Measurements from ENCODE around the gene RPS16. TPM values are rescaled to one million over a fixed set of nuclear protein-coding genes. Genes with fewer than 3 reads are reported as not detected.
A peak's percentile ranks its signal among the peaks of the same experiment; 100 is the strongest.

The RPS16 gene
- total and polyA plus RNA-seq, 9 of the 15 experiments (the other 6 are each of a cell fraction or from before 2014, with no cell fraction given): 82.6 to 3,671 (median 2,204) TPM

DNA sequence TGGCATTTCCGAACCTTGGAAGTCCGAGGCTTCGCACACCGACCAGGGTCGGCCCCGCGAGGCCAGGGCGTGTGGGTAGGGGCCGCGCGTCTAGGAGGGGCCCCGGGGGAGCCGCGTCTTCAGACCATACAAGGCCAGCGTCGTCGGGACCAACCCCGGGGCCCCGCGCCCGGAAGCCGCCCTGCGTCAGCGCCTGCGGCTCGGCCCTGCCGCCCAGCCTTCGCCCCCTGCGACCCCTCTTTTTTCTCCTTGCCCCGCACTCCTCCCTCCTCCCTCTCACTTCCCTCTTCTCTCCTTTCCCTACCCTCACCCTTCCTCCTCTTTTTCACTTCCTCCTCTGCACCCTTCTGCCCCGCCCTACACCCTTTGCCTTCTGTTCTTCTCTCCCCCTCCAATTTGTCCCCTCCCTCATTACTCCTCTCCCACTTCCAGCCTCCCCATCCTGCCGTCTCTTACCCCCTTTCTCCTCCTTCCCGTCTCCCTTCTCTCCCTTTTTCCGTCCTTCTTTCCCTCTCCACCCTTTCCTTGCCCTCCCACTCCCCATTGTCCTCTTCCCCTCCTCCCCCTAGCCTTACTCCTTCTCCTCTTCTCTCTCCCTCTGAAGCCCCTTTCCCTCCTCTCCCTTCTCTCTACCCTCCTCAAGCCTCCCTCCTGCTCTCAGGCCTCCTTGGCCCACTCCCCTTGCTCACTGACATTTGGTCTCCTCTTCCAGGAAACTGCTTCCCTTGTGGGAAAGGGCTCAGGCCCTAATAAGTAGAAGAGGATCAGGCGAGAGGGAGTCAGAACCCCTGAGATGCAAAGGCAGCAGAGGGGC, 25.5 kb downstream of the RPS16 start (continued):
- TF ChIP-seq ETS2 (tag; IDR thresholded peaks at IDR 0.05; ENCODE audit: borderline replicate concordance, poor library complexity, severe bottlenecking): no peak
- no peak for TF ChIP-seq FOXA1 (IDR thresholded peaks at IDR 0.05; ENCODE audit: borderline replicate concordance)
- 0 out of 2 replicates have a peak, but pooled peaks have one; percentile 41 for TF ChIP-seq RREB1 (CRISPR knock-in tag; IDR thresholded peaks at IDR 0.05)
- TF ChIP-seq ZNF121 (CRISPR knock-in tag; conservative IDR thresholded peaks at IDR 0.05): no peak
- TF ChIP-seq ZBTB26 (CRISPR knock-in tag; IDR thresholded peaks at IDR 0.05): peak; percentile 95
- TF ChIP-seq HOXB6 (CRISPR knock-in tag; IDR thresholded peaks at IDR 0.05; ENCODE audit: borderline replicate concordance): no peak
- TF ChIP-seq NR3C1 (CRISPR knock-in tag; IDR thresholded peaks at IDR 0.05): no peak
- TF ChIP-seq BMI1 (IDR thresholded peaks at IDR 0.05; ENCODE audit: low read length): no peak
- TF ChIP-seq ZBTB11 (CRISPR knock-in tag; IDR thresholded peaks at IDR 0.05): no peak; a peak in 1 of 6 replicates
- TF ChIP-seq MYBL2 (IDR thresholded peaks at IDR 0.05; ENCODE audit: low read depth): no peak
- TF ChIP-seq MYBL2 (CRISPR knock-in tag; IDR thresholded peaks at IDR 0.05; ENCODE audit: borderline replicate concordance): no peak
- TF ChIP-seq, protein P1, sequence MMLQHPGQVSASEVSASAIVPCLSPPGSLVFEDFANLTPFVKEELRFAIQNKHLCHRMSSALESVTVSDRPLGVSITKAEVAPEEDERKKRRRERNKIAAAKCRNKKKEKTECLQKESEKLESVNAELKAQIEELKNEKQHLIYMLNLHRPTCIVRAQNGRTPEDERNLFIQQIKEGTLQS (IDR thresholded peaks at IDR 0.05): no peak
- TF ChIP-seq, protein P1 (CRISPR knock-in tag; conservative IDR thresholded peaks at IDR 0.05): no peak

Data from K562 (cell line).